HepG2 (cell line): Measurements from ENCODE around the gene DDX19B. TPM values are rescaled to one million over a fixed set of nuclear protein-coding genes. Genes with fewer than 3 reads are reported as not detected.

Experiments
- BRD4 ChIP-seq: sonication (generic); formaldehyde crosslinking; IDR thresholded peaks from 2 replicates; pipeline ENCODE4 v1.4.0; 2020; ENCODE audit warnings: missing genetic modification reagents
- DZIP1 ChIP-seq: sonication (generic); formaldehyde crosslinking; IDR thresholded peaks from 2 replicates; pipeline ENCODE4 v1.5.0; 2020; ENCODE audit warnings: mild to moderate bottlenecking, missing genetic modification reagents
- EP300 ChIP-seq, 3 experiments: sonication (generic) in 1 of 3; formaldehyde crosslinking in 1 of 3; IDR thresholded peaks; 2 replicates each; pipeline versions ENCODE4 v1.5.1 to v1.6.1; 2011 to 2020; ENCODE audit warnings: low read depth in 2 of 3, low read length in 2 of 3, borderline replicate concordance in 1 of 3, improper control_type of control experiment in 1 of 3, mild to moderate bottlenecking in 1 of 3, missing genetic modification reagents in 1 of 3, moderate library complexity in 1 of 3
- FOXC1 ChIP-seq: sonication (generic); formaldehyde crosslinking; IDR thresholded peaks from 2 replicates; pipeline ENCODE4 v1.8.0; 2022; ENCODE audit warnings: mild to moderate bottlenecking, missing genetic modification reagents, borderline replicate concordance
- PLSCR1 ChIP-seq: sonication (generic); formaldehyde crosslinking; IDR thresholded peaks from 2 replicates; pipeline ENCODE4 v1.5.0; 2020; ENCODE audit warnings: missing genetic modification reagents, mild to moderate bottlenecking, borderline replicate concordance
- SP5 ChIP-seq: IDR thresholded peaks from 2 replicates; pipeline ENCODE4 v1.6.1; 2016; ENCODE audit warnings: low read depth, borderline replicate concordance
- ZNF276 ChIP-seq: sonication (generic); formaldehyde crosslinking; IDR thresholded peaks from 2 replicates; pipeline ENCODE4 v1.4.0; 2020; ENCODE audit warnings: mild to moderate bottlenecking, low read depth, missing genetic modification reagents
- ZNF615 ChIP-seq: sonication (generic); formaldehyde crosslinking; IDR thresholded peaks from 2 replicates; pipeline ENCODE4 v1.5.0; 2020; ENCODE audit warnings: mild to moderate bottlenecking, missing genetic modification reagents, borderline replicate concordance
- polyA plus RNA-seq, 8 experiments: library from polyadenylated mRNA; depleted of rRNA in 3 of 8; stranded (reverse) in 7 of 8; unstranded in 1 of 8; fragments of >200 nt; fragmentation: Illumina TruSeq in 4 of 8; extraction: Trizol in 4 of 8; gene quantifications; 2 replicates each; pipeline versions ENCODE4 v1.2.1 to v1.2.3, GENCODE V29; 2011 to 2016; ENCODE audit warnings: low read depth in 4 of 8, missing spikeins in 1 of 8, mixed read lengths in 1 of 8; ENCODE audit not compliant: insufficient read depth in 1 of 8
- total RNA-seq, 5 experiments: library from RNA; depleted of rRNA; stranded (reverse); fragments of >200 nt; fragmentation: Illumina TruSeq; extraction: Trizol; gene quantifications; 2 replicates each; pipeline ENCODE4 v1.2.3, GENCODE V29; 2016; ENCODE audit warnings: low read depth in 1 of 5

Gene DDX19B
- total and polyA plus RNA-seq, 2 of the 13 experiments (the other 11 are each of a cell fraction or from before 2014, with no cell fraction given), result 36.2 to 40.0 TPM

- 0 out of 2 replicates have a peak, but pooled peaks have one; percentile 10 for TF ChIP-seq SP5 (CRISPR knock-in tag)
- TF ChIP-seq DZIP1 (CRISPR knock-in tag), result peak; percentile 60; the same call in 1 of the 2 replicates
- TF ChIP-seq FOXC1, result 0 out of 2 replicates have a peak, but pooled peaks have one; percentile 36
- TF ChIP-seq PLSCR1 (CRISPR knock-in tag), result no peak
- TF ChIP-seq EP300 (IDR thresholded peaks at IDR 0.05; ENCODE audit: low read depth in 2 of 2, low read length in 2 of 2), result no peak
- no peak for TF ChIP-seq EP300 (CRISPR knock-in tag; IDR thresholded peaks at IDR 0.05; ENCODE audit: borderline replicate concordance)
- no peak for TF ChIP-seq BRD4 (CRISPR knock-in tag)
- TF ChIP-seq ZNF276 (CRISPR knock-in tag), result no peak
- TF ChIP-seq ZNF615 (CRISPR knock-in tag), result no peak
Observed at GRCh38 chr16:70252355-70252988, 46.5 kb upstream of the DDX19B start (continued).
